ENCODE measurements around the gene ANKRD13A.
"Not testable (repeated sequence)": the region's sequence is repeated elsewhere in the genome, so short reads cannot be mapped to it uniquely, and the experiment has no call there.

The ANKRD13A gene

DNA sequence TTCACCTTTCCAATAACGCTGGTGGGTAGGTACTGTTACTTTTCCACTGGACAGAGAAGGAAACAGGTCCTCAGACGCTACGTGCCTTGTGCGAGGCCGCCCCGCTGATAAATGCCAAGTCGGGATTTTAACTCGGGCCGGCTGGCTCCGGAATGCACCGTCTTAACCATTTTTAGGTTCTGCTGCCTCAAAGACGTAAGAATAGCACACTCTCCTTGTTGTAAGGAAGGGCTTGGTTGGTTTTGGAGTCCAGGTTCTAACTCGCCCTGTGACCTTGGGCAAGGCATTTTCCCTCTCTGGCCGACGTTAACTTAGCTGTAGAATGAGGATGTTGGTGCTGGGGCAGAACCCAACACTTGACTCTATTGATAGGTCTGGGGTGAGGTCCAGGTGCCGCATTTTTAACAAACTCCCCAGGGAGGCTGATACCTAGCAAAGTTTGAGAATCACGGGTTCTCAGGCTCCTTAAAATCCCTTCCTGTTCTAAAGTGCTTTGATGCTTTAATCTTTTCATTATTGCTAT lies 814 bp downstream of the ANKRD13A start:
- TF ChIP-seq, protein P1, sequence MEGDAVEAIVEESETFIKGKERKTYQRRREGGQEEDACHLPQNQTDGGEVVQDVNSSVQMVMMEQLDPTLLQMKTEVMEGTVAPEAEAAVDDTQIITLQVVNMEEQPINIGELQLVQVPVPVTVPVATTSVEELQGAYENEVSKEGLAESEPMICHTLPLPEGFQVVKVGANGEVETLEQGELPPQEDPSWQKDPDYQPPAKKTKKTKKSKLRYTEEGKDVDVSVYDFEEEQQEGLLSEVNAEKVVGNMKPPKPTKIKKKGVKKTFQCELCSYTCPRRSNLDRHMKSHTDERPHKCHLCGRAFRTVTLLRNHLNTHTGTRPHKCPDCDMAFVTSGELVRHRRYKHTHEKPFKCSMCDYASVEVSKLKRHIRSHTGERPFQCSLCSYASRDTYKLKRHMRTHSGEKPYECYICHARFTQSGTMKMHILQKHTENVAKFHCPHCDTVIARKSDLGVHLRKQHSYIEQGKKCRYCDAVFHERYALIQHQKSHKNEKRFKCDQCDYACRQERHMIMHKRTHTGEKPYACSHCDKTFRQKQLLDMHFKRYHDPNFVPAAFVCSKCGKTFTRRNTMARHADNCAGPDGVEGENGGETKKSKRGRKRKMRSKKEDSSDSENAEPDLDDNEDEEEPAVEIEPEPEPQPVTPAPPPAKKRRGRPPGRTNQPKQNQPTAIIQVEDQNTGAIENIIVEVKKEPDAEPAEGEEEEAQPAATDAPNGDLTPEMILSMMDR (conservative IDR thresholded peaks at IDR 0.05), result no peak
- peak overlapping the region; percentile 95 for H3K27ac ChIP-seq

DNA sequence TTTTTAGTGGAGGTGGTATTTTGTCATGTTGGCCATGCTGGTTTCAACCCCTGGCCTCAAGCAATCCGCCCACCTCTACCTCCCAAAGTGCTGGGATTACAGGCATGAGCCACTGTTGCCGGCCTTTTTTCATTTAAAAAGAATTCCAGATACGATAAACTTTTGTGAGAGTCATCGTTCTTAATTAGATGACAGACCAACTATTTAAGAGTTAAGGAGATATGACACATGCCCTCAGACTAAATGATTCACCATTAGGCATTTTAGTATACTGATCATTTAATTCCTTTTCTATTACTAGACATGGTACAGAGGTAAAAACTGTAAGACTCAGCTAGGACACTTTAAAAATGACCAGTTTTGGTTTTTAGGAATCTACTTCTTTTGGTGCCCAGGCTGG lies 2.4 kb downstream of the ANKRD13A start:
- H3K27ac ChIP-seq, result peak overlapping the region; percentile 86
- TF ChIP-seq, protein P1 (conservative IDR thresholded peaks at IDR 0.05), result no peak

DNA sequence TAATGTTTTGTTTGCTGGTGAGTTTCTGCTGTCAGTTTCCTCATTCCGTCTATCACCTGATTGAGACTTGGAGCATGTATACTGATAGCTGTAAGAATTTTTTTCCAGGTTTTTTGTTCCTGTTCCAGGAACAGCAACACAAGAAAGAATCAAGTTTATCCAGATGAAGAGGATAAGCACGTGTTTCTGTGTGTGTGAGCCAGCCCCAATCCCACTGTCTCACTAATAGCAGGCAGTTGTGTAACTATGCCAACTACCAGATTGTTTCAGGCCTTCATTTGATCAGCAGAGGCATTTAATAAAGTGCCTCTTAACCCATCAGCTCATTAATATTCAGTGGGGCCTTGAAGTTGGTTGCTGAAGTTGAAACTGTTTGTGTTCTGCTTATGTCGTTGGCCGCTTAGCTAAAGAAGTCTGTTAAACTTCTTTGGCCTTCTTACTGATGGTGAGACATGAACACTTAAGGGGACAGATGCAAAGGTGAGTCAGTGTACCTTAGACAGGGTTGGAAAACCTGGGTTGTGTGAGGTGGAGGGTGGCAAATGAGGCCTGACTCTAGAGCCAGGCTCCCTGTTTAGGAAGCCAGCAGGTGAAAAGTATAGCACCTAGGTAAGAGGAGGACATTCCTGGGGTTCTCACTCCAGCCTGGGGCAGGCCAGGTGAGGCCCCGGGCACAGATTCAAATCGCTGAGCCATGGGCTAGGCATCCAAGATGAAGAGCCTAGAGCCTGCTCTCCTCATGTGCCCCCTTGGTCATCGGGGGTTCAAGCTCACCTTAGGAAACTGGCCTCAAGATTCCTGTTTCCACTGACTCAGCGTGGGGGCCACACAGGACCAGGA lies 3.7 kb downstream of the ANKRD13A start:
- peak overlapping the region; percentile 86 for H3K27ac ChIP-seq
- TF ChIP-seq, protein P1 (conservative IDR thresholded peaks at IDR 0.05), result no peak

DNA sequence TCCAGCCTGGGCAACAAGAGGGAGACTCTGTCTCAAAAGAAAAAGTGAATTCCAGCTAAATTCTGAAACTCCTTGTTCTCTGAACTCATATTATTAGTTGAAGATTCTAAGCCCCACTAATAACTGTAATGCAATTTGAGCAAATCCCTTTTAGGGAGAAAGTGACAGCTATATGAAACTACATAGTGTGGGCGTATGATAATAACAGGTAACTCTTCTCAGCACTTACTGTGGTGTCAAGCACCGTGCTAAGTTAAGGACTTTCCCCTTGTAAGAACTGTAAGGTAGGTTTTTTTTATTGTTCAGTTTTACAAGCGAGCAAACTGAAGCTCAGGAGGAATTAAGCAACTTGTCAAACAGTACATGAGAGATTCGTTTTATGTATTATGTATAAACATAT lies 5.4 kb downstream of the ANKRD13A start:
- H3K27ac ChIP-seq, result peak overlapping the region; percentile 86
- TF ChIP-seq, protein P1 (conservative IDR thresholded peaks at IDR 0.05), result no peak

DNA sequence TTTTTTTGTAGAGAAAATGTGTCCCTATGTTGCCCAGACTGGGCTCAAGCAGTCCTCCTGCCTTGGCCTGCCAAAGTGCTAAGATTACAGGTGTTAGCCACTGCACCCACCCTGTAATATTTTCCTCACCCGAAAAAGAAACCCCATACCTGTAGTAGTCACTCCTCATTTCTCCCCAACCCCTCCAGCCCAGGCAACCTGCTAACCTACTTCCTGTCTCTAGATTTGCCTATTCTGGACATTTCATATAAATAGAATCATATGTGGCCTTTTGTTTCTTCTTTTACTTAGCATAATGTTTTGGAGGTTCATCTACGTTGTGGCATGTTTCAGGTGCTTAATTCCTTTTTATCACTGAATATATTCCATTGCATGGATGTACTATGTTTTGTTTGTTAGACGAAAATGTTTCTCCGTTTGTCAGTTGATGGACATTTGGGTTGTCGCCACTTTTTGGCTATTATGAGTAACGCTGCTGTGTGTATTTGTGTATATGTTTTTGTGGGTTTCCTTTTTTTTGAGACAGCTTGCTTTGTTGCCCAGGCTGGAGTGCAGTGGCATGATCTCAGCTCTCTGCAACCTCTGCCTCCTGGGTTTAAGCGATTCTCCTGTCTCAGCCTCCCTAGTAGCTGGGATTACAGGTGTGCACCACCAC lies 6.2 kb downstream of the ANKRD13A start:
- H3K27ac ChIP-seq, result peak overlapping the region; percentile 86
- TF ChIP-seq, protein P1 (conservative IDR thresholded peaks at IDR 0.05), result no peak

DNA sequence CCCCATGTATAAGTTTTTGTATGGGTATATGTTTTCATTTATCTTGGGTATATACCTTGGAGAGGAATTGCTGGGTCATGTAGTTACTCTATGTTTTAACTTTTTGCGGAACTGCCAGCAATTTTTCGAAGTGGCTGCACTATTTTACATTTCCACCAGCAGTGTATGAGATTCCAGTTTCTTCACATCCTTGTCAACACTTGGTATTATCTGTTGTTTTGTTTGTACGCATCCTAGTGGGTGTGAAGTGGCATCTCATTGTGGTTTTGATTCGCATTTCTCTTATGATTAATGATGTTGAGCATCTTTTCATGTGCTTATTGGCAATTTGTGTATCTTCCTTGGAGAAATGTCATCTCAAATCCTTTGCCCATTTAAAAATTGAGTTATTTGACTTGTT lies 6.9 kb downstream of the ANKRD13A start:
- H3K27ac ChIP-seq, result peak overlapping the region; percentile 86
- TF ChIP-seq, protein P1 (conservative IDR thresholded peaks at IDR 0.05), result no peak

DNA sequence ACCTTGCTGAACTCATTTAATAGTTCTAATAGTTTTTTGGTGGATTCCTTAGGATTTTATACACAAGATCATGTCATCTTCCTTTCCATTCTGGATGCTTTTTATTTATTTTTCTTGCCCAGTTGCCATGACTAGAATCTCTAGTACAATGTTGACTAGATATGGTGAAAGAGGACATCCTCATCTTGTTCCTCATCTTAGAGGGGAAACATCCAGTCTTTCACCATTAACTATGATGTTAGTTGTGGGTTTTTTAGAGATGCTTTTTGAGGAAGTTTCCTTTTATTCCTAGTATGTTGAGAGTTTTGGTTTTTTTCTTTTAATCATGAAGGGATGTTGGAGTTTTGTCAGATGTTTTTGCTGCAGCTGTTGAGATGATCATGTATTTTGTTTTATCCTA lies 8.7 kb downstream of the ANKRD13A start:
- no peak overlapping the region for H3K27ac ChIP-seq
- TF ChIP-seq, protein P1 (conservative IDR thresholded peaks at IDR 0.05), result no peak

DNA sequence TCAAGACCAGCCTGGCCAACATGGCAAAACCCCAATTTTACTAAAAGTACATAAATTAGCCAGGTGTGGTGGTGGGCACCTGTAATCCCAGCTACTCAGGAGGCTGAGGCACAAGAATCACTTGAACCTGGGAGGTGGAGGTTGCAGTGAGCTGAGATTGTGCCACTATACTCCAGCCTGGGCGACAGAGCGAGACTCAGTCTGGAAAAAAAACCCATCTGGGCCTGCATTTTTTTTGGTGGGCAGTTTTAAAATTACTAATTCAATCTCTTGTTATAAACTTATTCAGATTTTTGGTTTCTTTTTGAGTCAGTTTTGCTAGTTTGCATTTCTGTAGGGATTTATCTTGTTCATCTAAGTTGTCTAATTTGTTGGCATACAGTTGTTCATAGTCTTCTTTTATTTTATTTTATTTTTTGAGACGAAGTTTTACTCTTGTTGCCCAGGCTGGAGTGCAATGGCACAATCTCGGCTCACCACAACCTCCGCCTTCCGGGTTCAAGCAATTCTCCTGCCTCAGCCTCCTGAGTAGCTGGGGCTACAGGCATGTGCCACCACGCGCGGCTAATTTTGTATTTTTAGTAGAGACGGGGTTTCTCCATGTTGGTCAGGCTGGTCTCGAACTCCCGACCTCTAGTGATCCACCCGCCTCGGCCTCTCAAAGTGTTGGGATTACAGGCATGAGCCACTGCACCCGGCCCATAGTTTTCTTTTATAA lies 9.6 kb downstream of the ANKRD13A start:
- H3K27ac ChIP-seq, result not testable (repeated sequence)
